ENCODE data around the gene PCK1. TPM values are rescaled to one million over a fixed set of nuclear protein-coding genes. Genes with fewer than 3 reads are reported as not detected.

The PCK1 gene
- total and polyA plus RNA-seq, 5 experiments from 2014 or later: not detected

GRCh38 chr20:57540890-57541580 lies 19.9 kb upstream of the PCK1 start:
- POLR2A ChIA-PET: no interaction called here
- Mint-ChIP-seq H3K27me3 (peaks cover 7 to 49% (median 29%) of the 10 kb centered on the region in 5 donors), H3K36me3 (peaks cover 0 to 5% (median 0%) of the 10 kb centered on the region in 3 donors), H3K9me3 (peaks cover 0 to 11% (median 4%) of the 10 kb centered on the region in 9 donors), H3K4me3 (no peak overlapping the region), H3K27ac (no peak overlapping the region), H3K4me1 (no peaks in the 10 kb centered on the region)
- ATAC-seq (no peak), DNase-seq (no peak)

GRCh38 chr20:57543754-57544153 lies 17.2 kb upstream of the PCK1 start:
- no peak for DNase-seq
- H3K4me3 Mint-ChIP-seq: no peak overlapping the region
- peaks cover 0 to 5% (median 0%) of the 10 kb centered on the region in 3 donors for H3K36me3 Mint-ChIP-seq
- H3K4me1 Mint-ChIP-seq: no peaks in the 10 kb centered on the region
- POLR2A ChIA-PET: no interaction called here
- peaks cover 0 to 9% (median 4%) of the 10 kb centered on the region in 9 donors for H3K9me3 Mint-ChIP-seq
- no peak overlapping the region for H3K27ac Mint-ChIP-seq
- peaks cover 5 to 23% (median 18%) of the 10 kb centered on the region in 5 donors for H3K27me3 Mint-ChIP-seq
- no peak for ATAC-seq

GRCh38 chr20:57544838-57545564 lies 15.9 kb upstream of the PCK1 start:
- POLR2A ChIA-PET: no interaction called here
- Mint-ChIP-seq H3K4me3 (no peak overlapping the region), H3K9me3 (no peaks in the 10 kb centered on the region), H3K27ac (no peak overlapping the region), H3K4me1 (no peaks in the 10 kb centered on the region), H3K36me3 (no peaks in the 10 kb centered on the region), H3K27me3 (peaks cover 3 to 13% (median 10%) of the 10 kb centered on the region in 5 donors)
- no peak for DNase-seq
- no peak for ATAC-seq

GRCh38 chr20:57545927-57546662 lies 14.8 kb upstream of the PCK1 start:
- POLR2A ChIA-PET: no interaction called here
- Mint-ChIP-seq H3K27ac (no peak overlapping the region), H3K4me1 (no peaks in the 10 kb centered on the region), H3K9me3 (no peaks in the 10 kb centered on the region), H3K36me3 (no peaks in the 10 kb centered on the region), H3K4me3 (no peak overlapping the region), H3K27me3 (peaks cover 0 to 16% (median 0%) of the 10 kb centered on the region in 5 donors)
- DNase-seq: peak in 1 of 10 donors; percentile 6
- no peak for ATAC-seq

GRCh38 chr20:57546956-57547649 lies 13.8 kb upstream of the PCK1 start:
- no peaks in the 10 kb centered on the region for H3K4me1 Mint-ChIP-seq
- POLR2A ChIA-PET: no interaction called here
- DNase-seq: peak in 1 of 10 donors; percentile 46
- peaks cover 0 to 16% (median 0%) of the 10 kb centered on the region in 5 donors for H3K27me3 Mint-ChIP-seq
- no peaks in the 10 kb centered on the region for H3K36me3 Mint-ChIP-seq
- no peak for ATAC-seq
- peak overlapping the region in 1 of 10 donors; percentile 25 for H3K27ac Mint-ChIP-seq
- H3K4me3 Mint-ChIP-seq: no peak overlapping the region
- H3K9me3 Mint-ChIP-seq: no peaks in the 10 kb centered on the region

GRCh38 chr20:57548177-57549058 lies 12.5 kb upstream of the PCK1 start:
- peaks cover 0 to 15% (median 0%) of the 10 kb centered on the region in 5 donors for H3K27me3 Mint-ChIP-seq
- H3K9me3 Mint-ChIP-seq: no peaks in the 10 kb centered on the region
- no peaks in the 10 kb centered on the region for H3K4me1 Mint-ChIP-seq
- no peak overlapping the region for H3K4me3 Mint-ChIP-seq
- POLR2A ChIA-PET: no interaction called here
- H3K27ac Mint-ChIP-seq: no peak overlapping the region
- ATAC-seq (no peak), DNase-seq (peak in 1 of 10 donors; percentile 53)
- H3K36me3 Mint-ChIP-seq: no peaks in the 10 kb centered on the region

GRCh38 chr20:57552471-57552870 lies 8.4 kb upstream of the PCK1 start:
- no peak for ATAC-seq
- DNase-seq: peak in 1 of 10 donors; percentile 37
- Mint-ChIP-seq H3K27me3 (peaks cover 2 to 27% (median 9%) of the 10 kb centered on the region in 5 donors), H3K9me3 (no peaks in the 10 kb centered on the region), H3K36me3 (no peaks in the 10 kb centered on the region), H3K4me3 (no peak overlapping the region), H3K27ac (no peak overlapping the region), H3K4me1 (no peaks in the 10 kb centered on the region)
- POLR2A ChIA-PET: no interaction called here

GRCh38 chr20:57553376-57554018 lies 7.4 kb upstream of the PCK1 start:
- Mint-ChIP-seq H3K9me3 (no peaks in the 10 kb centered on the region), H3K36me3 (no peaks in the 10 kb centered on the region), H3K27me3 (peaks cover 10 to 24% (median 18%) of the 10 kb centered on the region in 5 donors), H3K27ac (no peak overlapping the region), H3K4me1 (no peaks in the 10 kb centered on the region), H3K4me3 (no peak overlapping the region)
- ATAC-seq (no peak), DNase-seq (no peak)
- POLR2A ChIA-PET: no interaction called here

- no peak for ATAC-seq
- Mint-ChIP-seq H3K36me3 (no peaks in the 10 kb centered on the region), H3K4me1 (no peaks in the 10 kb centered on the region), H3K4me3 (no peak overlapping the region), H3K9me3 (no peaks in the 10 kb centered on the region), H3K27me3 (peaks cover 10 to 40% (median 16%) of the 10 kb centered on the region in 5 donors), H3K27ac (no peak overlapping the region)
- peak in 1 of 10 donors; percentile 13 for DNase-seq
- POLR2A ChIA-PET: no interaction called here
These were observed 5.3 kb upstream of the PCK1 start for GRCh38 chr20:57555457-57556184.

- no peak overlapping the region for H3K4me3 Mint-ChIP-seq
- ATAC-seq: no peak
- H3K27me3 Mint-ChIP-seq: peaks cover 10 to 40% (median 17%) of the 10 kb centered on the region in 5 donors
- peak in 1 of 10 donors; percentile 23 for DNase-seq
- no peaks in the 10 kb centered on the region for H3K9me3 Mint-ChIP-seq
- H3K4me1 Mint-ChIP-seq: no peaks in the 10 kb centered on the region
- POLR2A ChIA-PET: no interaction called here
- no peaks in the 10 kb centered on the region for H3K36me3 Mint-ChIP-seq
- H3K27ac Mint-ChIP-seq: peak overlapping the region in 1 of 10 donors; percentile 62
These were observed 4.0 kb upstream of the PCK1 start for GRCh38 chr20:57556980-57557274.

GRCh38 chr20:57557926-57558613 lies 2.8 kb upstream of the PCK1 start:
- peaks cover 10 to 40% (median 19%) of the 10 kb centered on the region in 5 donors for H3K27me3 Mint-ChIP-seq
- ATAC-seq (no peak), DNase-seq (no peak)
- H3K36me3 Mint-ChIP-seq: no peaks in the 10 kb centered on the region
- no peaks in the 10 kb centered on the region for H3K4me1 Mint-ChIP-seq
- peak overlapping the region in 1 of 10 donors; percentile 24 for H3K27ac Mint-ChIP-seq
- H3K9me3 Mint-ChIP-seq: no peaks in the 10 kb centered on the region
- POLR2A ChIA-PET: no interaction called here
- no peak overlapping the region for H3K4me3 Mint-ChIP-seq
